Measurements from ENCODE around the gene SLC38A9.
"Not testable (repeated sequence)": the region's sequence is repeated elsewhere in the genome, so short reads cannot be mapped to it uniquely, and the experiment has no call there.

Gene SLC38A9

GRCh38 chr5:55608595-55609349, 103.4 kb downstream of the SLC38A9 start:
- DNase-seq, result no peak

GRCh38 chr5:55607309-55607708, 104.8 kb downstream of the SLC38A9 start:
- DNase-seq, result not testable (repeated sequence)

DNA sequence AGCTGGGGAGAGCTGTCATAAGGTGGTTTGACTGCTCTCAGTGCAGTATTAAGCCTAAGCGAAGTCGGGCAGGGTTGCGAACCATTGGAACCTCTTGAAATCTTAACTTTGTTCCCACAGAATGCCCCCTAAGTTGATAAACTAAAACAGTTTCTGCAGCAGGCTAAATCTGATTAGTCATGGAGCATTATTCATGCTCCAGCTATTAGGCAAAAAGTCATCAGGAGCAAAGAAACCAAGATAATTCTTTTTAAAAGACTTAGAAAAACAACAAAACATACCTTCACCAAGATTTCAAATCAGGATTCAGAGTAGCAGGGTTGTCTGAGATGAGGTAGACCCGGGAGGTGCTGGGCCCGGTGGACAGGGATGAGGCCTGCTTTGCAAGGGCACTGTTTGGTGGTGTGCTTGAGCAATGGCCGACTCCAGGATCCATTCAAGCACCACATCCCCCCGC, 107.5 kb downstream of the SLC38A9 start:
- no peak for DNase-seq

DNA sequence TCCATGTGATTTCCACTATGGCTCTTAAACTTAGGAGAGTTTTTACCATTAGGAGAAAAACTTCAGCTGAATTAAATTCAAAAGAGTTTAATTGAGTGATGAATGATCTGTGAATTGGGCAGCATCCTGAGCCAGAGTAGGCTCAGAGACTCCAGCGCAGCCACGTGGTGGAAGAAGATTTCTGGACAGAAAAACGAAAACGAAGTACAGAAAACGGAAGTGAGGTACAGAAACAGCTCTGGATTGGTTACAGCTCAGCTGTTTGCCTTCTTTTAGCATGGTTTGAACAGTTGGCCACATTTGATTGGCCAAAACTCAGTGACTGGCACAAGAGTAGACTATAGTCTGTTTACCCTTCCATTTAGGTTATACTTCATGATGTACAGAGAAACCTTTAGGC, 108.2 kb downstream of the SLC38A9 start:
- DNase-seq, result no peak

DNA sequence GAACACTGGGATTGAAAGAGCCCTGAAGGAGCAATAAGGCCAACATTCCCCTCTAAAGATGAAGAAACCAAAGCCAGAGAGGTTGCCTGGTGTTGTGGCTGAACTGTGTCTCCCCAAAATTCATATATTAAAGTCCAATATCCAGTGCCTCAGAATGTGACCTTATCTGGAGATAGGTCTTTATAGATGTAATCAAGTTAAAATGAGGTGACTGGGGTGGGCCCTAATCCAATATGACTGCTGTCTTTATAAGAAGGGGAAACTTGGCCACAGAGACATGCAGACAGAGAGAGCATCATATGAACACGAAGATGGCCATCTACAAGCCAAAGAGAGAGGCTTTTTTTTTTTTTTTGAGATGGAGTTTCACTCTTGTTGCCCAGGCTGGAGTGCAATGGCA, 110.5 kb downstream of the SLC38A9 start:
- DNase-seq, result no peak

GRCh38 chr5:55601204-55601618, 110.9 kb downstream of the SLC38A9 start:
- no peak for DNase-seq

GRCh38 chr5:55600497-55601203, 111.5 kb downstream of the SLC38A9 start:
- DNase-seq, result no peak

- DNase-seq, result no peak
These were observed 112.0 kb downstream of the SLC38A9 start for GRCh38 chr5:55600086-55600485.

- DNase-seq, result no peak
These were observed 112.7 kb downstream of the SLC38A9 start for GRCh38 chr5:55599148-55600050.

DNA sequence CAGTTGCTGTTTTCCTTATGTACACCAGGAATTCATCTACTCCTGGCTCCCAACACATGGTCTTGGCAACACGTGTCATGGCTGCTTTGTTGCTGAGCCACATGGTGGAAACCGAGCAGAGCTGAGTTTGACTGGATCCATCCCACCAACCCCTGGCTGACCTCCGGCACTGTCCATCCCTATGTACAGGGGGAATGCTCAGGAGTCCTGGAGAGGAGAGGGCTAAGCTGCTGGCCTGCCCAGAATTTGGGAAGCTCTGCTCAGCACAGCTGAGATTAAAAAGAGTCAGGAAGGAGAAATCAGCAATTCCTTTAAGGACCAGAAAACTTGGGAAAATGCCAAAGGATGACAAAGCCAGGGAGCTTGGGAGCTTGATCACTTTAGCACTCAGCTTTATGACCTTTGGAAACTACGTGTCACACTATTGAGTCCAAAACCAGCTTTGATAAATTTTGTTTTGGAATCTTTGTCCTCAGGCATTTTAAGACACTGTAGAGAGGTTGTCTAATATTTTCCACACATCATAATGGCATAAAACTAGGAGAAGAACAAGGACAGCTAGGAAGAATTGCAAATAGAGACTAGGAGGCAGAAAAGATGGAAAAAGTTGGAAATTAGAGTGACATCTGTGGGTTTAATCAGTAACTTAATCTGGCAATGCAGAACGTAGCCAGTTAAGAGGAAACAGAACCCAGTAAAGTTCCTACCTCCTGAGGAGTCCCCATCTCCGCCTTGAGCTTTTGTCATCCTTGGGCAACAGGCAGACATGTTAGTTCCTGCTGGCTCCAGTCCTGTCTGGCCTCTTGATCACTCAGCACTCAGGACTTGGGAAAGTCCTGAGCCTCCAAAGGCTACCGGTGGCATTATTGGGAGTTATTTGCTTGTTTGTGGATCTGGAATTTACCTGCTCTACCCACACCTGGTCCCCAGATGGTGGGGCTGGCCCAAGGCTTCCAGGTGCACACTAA, 114.8 kb downstream of the SLC38A9 start:
- DNase-seq, result no peak

DNA sequence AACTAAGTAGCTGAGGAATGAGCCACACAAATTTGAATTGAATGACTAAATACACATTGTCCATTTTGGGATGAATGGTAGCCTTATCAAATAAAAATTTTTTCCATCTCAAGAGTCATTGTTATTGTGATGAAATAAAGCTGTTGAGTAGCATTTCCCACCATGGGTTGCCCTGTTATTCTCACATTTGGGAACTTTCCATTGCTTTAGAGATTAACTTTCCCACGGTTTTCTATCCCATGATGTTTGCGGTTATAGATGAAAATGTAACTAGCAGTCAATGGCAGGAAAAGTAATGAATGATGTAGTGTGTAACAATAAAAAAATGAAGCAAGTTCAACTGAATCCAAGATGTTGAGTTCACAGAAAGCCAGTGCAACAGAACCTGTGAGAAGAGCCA, 117.5 kb downstream of the SLC38A9 start:
- no peak for DNase-seq

- no peak for DNase-seq
These were observed 119.0 kb downstream of the SLC38A9 start for GRCh38 chr5:55593115-55593472.

DNA sequence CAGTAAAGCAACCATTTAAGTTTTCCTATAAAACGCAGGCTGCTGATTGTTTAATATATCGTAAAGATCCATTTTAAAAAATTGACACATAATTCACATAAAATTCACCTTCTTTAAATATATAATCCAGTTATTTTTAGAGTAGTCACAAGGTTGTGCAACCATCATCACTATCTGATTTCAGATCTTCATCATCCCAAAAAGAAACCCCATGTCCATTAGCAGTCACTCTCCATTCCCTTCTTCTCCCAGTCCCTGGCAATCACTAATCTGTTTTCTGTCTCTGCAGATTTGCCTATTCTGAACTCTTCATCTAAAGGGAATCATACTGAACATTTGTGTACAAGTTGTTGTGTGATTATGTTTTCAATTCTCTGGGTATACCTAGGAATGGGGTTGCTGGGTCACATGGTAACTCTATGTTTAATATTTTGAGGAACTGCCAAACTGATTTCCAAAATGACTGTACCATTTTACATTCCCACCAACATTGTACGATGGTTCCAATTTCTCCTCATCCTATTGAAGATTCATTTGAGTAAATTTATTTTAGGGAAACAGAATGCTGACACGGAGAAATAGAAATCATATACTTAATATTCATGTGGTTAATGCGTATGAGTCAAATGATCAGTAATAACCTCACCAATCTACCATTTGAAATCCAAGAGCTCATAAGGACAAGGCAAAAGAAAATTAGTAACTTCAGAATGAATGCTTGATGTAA, 119.6 kb downstream of the SLC38A9 start:
- no peak for DNase-seq

DNA sequence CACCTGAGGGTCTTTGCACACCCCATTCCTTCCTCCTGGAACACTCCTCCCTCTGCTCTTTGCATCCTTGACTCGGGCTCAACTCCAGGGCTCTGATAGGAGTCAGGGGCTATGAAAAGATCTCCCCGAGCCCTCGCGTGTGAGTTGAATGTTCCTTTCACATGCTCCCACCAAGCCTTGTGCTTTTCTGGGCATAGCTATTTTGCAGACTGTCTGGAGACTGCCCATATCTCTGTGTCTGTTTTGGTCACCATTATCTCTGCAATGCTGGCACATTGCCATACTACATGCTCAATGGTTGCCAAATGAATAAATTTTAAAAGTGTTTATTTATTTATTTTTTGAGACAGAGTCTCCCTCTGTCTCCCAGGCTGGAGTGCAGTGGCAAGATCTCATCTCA, 120.4 kb downstream of the SLC38A9 start:
- DNase-seq, result no peak

DNA sequence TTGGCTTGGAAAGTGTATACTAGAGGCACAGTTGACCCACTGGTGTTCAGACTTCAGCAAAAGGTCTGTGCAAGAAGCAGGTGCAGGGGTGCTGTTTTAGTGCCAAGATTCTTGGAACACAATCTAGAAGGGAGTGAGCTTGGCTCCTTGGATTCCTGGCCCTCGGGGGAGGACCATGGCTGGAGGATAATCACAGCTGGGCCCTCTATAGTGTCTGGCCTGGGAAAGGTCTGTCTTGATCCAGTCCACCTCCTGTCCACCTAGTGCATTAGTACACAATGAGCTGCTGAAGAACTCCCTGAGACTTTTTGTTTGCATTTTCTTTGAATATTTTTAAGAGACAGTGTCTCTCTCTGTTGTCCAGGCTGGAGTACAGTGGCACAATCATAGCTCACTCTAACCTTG, 126.9 kb downstream of the SLC38A9 start:
- DNase-seq, result no peak

DNA sequence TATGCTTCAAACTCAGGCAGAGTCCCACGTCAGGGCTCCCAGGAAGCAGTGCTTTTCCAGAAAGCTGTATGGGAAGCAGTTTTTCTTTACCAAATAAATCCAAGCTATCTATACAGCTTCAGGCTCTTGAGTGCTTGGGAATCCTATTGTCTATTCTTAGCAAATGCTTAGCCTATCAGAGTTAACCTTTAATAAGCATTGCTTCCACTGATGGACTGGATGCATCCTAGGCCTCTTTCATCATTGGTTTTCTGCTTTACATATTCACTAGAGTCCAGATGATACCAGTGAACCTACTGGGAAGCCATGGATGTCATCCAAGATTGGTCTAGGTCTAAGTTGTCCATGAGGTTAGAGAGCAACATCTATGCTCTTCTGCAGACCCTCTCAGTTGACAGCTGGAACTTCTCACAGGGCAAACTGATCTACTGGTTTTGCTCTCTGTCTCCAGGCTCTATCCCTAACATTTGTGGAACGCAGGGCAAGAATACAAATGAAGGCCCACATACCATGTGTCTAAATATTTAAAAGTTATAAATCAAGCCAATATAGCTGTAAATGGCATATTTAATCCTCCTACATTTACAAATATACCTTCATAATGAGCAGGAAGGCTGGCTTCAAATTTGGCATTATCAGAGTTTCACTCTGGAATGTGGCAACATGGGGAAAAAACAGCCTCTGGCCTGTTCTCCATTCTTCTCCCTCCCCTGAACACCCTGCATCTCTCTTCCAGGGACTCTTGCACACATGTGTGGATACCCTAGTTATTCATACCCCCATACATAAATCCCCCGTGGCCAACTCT, 127.5 kb downstream of the SLC38A9 start:
- no peak for DNase-seq

DNA sequence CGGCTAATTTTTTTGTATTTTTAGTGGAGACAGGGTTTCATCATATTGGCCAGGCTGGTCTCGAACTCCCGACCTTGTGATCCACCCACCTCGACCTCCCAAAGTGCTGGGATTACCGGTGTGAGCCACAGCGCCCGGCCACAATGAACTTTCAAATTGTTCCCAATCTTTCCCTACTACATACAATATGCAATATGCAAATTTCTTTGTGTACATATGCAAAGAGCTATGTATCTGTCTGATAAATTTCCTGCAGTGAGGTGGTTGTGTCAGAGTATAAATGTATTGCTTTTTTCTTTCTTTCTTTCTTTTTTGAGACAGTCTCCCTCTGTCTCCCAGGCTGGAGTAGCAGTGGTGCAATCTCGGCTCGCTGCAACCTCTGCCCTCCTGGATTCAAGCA, 128.5 kb downstream of the SLC38A9 start:
- DNase-seq, result no peak

DNA sequence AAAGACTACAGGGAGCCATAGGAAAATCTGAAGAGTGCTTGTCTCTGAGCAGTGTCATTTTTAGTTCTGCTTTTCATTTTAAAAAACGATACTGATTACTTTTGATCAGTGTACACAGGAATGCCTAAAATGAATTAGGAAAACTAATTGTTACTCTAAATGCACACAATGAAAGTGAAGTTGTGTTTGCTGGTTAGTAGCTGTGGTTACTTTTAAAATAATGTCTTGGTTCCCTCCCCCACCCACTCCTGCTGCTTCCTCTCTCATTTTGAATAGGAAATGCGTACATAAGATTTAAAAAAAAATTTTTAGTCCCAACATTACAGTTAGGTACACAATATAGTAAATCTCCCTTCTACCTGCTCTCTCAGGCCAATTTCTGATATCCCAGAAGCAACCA, 129.9 kb downstream of the SLC38A9 start:
- DNase-seq, result no peak

GRCh38 chr5:55580042-55580441, 132.1 kb downstream of the SLC38A9 start:
- DNase-seq, result no peak

DNA sequence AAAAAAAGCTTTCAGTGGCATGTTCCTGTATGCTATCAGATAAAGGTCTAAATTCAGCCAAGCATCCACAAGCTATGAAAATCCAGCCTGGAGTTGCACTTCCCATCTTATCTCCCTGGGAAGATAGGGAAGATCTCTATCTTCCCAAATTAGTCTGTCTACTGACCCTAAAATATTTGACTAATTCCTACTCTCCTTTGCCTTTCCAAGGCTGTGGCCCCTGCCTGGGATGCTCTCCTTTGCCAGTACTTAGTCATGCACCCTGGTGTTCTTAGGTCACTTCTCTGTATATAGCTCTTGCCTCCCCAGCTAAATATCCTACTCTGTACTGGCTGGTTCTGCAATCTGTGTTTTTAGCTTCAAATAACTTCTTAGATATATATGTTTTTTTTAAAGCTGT, 133.4 kb downstream of the SLC38A9 start:
- no peak for DNase-seq
